GM10266 (cell line): Measurements from ENCODE around the gene VTI1A.

ENCODE experiments used
- DNase-seq: peaks from one replicate; pipeline ENCODE4 v3.0.0; 2012; ENCODE audit errors: extremely low spot score
- CTCF ChIP-seq: IDR thresholded peaks from 2 replicates; pipeline ENCODE4 v1.5.1; 2012; ENCODE audit warnings: mild to moderate bottlenecking, low read depth; ENCODE audit not compliant: control insufficient read depth, insufficient read depth; ENCODE audit errors: missing control alignments

The VTI1A gene

GRCh38 chr10:112467541-112468075 is 20.6 kb downstream of the VTI1A start:
- DNase-seq = no peak
- TF ChIP-seq CTCF = no peak

- DNase-seq = peak; percentile 60
- TF ChIP-seq CTCF = peak; percentile 60
These were observed 25.0 kb downstream of the VTI1A start for GRCh38 chr10:112471878-112472487.

GRCh38 chr10:112475575-112476218 is 28.7 kb downstream of the VTI1A start:
- TF ChIP-seq CTCF = peak; percentile 24
- no peak for DNase-seq

- no peak for DNase-seq
- no peak for TF ChIP-seq CTCF
These were observed 34.6 kb downstream of the VTI1A start for GRCh38 chr10:112481602-112482001.

GRCh38 chr10:112484399-112484798 is 37.4 kb downstream of the VTI1A start:
- TF ChIP-seq CTCF = no peak
- no peak for DNase-seq

GRCh38 chr10:112487964-112488363 is 40.9 kb downstream of the VTI1A start:
- no peak for DNase-seq
- TF ChIP-seq CTCF = no peak

- DNase-seq = no peak
- TF ChIP-seq CTCF = no peak
These were observed 43.5 kb downstream of the VTI1A start for GRCh38 chr10:112490545-112490944.
